Measurements from ENCODE around the gene SGK2.

Gene SGK2

DNA sequence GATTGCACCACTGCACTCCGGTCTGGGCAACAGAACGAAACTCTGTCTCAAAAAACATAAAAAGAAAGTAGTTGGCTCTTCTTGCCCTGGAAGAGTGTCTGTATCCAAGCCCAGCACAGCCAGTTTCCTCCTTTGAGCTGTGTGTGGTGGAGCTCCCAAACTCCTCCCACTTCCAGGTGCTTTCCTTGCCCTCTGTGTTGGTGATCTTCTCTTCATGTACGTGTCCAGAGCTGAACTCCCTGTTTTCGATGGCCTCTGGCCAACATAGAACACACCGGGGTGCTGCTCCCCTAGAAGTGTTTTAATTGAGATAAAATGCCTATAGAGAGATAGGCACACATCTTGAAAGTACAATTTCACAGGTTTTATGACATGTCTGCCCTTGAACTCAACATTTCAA, 16.7 kb upstream of the SGK2 start:
- peaks cover 5% of the 10 kb centered on the region for H3K27me3 Mint-ChIP-seq (ENCODE audit: low read depth)
- no peaks in the 10 kb centered on the region for H3K4me1 Mint-ChIP-seq
- no peak overlapping the region for H3K27ac Mint-ChIP-seq
- H3K9me3 Mint-ChIP-seq, result peaks cover 4% of the 10 kb centered on the region
- H3K4me3 Mint-ChIP-seq, result no peak overlapping the region
- H3K36me3 Mint-ChIP-seq (ENCODE audit: low read depth), result peaks cover 27% of the 10 kb centered on the region
- TF ChIP-seq, protein P1, sequence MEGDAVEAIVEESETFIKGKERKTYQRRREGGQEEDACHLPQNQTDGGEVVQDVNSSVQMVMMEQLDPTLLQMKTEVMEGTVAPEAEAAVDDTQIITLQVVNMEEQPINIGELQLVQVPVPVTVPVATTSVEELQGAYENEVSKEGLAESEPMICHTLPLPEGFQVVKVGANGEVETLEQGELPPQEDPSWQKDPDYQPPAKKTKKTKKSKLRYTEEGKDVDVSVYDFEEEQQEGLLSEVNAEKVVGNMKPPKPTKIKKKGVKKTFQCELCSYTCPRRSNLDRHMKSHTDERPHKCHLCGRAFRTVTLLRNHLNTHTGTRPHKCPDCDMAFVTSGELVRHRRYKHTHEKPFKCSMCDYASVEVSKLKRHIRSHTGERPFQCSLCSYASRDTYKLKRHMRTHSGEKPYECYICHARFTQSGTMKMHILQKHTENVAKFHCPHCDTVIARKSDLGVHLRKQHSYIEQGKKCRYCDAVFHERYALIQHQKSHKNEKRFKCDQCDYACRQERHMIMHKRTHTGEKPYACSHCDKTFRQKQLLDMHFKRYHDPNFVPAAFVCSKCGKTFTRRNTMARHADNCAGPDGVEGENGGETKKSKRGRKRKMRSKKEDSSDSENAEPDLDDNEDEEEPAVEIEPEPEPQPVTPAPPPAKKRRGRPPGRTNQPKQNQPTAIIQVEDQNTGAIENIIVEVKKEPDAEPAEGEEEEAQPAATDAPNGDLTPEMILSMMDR (IDR thresholded peaks at IDR 0.05; ENCODE audit: unreplicated experiment in 3 of 3), result no peak

DNA sequence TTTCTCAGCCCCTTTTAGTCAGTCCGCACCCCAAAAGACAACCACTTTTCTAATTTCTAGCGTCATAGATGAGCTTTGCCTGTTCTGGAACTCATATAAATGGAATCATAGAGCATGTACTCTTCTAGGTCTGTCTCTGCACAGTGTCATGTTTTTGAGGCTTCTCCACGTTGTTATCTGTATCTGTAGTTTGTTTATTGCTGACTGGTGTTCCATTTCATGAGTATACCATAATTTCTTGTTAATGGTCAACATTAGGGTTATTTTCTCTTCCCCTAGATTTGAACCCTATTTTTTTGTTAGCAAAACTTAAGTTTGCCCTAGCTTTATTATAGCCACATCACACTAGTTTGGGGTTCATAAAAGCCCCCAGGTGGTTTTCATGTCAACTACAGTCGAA, 16.2 kb upstream of the SGK2 start:
- TF ChIP-seq, protein P1 (IDR thresholded peaks at IDR 0.05; ENCODE audit: unreplicated experiment in 3 of 3), result no peak
- H3K9me3 Mint-ChIP-seq, result peaks cover 10% of the 10 kb centered on the region
- H3K36me3 Mint-ChIP-seq (ENCODE audit: low read depth), result peaks cover 32% of the 10 kb centered on the region
- H3K4me1 Mint-ChIP-seq, result no peaks in the 10 kb centered on the region
- peaks cover 9% of the 10 kb centered on the region for H3K27me3 Mint-ChIP-seq (ENCODE audit: low read depth)
- no peak overlapping the region for H3K27ac Mint-ChIP-seq
- no peak overlapping the region for H3K4me3 Mint-ChIP-seq

DNA sequence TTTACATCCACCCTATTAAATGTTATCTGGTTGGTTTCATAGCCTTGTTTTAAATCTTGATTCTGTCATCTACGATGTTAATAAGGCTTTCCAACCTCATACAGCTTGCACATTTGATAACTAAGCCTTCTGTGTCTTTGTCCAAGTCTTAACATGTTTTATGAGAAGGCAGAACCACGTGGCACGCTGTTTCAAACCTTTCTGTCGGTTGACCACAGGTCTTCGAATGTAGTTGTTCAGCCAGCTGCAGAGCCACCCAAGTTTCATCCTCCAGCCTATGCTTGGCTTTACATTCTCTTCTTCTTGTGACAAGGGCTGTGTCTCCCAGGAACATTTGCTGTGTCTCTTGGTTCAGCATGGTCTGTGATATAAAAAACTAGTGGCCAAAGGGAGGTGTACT, 15.7 kb upstream of the SGK2 start:
- Mint-ChIP-seq H3K9me3 (peaks cover 14% of the 10 kb centered on the region), H3K27ac (no peak overlapping the region), H3K36me3 (ENCODE audit: low read depth) (peaks cover 37% of the 10 kb centered on the region), H3K4me3 (no peak overlapping the region), H3K4me1 (no peaks in the 10 kb centered on the region), H3K27me3 (ENCODE audit: low read depth) (peaks cover 9% of the 10 kb centered on the region)
- TF ChIP-seq, protein P1 (IDR thresholded peaks at IDR 0.05; ENCODE audit: unreplicated experiment in 3 of 3), result no peak

DNA sequence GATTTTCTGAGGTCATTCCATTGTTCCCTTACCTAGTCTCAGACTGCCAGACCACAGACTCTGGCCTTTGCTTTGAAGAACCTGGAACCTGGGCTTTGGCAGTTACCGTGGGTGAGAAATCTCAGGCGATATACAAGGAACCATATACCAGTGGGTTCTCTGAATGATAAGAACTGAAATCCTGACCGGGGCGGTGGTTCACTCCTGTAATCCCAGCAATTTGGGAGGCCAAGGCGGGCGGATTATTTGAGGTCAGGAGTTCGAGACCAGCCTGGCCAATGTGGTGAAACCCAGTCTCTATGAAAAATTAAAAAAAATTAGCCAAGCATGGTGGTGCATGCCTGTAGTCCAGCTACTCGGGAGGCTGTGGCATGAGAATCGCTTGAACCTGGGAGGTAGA, 14.3 kb upstream of the SGK2 start:
- H3K4me3 Mint-ChIP-seq, result no peak overlapping the region
- no peak overlapping the region for H3K27ac Mint-ChIP-seq
- H3K27me3 Mint-ChIP-seq (ENCODE audit: low read depth), result peaks cover 5% of the 10 kb centered on the region
- peaks cover 15% of the 10 kb centered on the region for H3K9me3 Mint-ChIP-seq
- peaks cover 45% of the 10 kb centered on the region for H3K36me3 Mint-ChIP-seq (ENCODE audit: low read depth)
- no peaks in the 10 kb centered on the region for H3K4me1 Mint-ChIP-seq
- TF ChIP-seq, protein P1 (IDR thresholded peaks at IDR 0.05; ENCODE audit: unreplicated experiment in 3 of 3), result no peak

DNA sequence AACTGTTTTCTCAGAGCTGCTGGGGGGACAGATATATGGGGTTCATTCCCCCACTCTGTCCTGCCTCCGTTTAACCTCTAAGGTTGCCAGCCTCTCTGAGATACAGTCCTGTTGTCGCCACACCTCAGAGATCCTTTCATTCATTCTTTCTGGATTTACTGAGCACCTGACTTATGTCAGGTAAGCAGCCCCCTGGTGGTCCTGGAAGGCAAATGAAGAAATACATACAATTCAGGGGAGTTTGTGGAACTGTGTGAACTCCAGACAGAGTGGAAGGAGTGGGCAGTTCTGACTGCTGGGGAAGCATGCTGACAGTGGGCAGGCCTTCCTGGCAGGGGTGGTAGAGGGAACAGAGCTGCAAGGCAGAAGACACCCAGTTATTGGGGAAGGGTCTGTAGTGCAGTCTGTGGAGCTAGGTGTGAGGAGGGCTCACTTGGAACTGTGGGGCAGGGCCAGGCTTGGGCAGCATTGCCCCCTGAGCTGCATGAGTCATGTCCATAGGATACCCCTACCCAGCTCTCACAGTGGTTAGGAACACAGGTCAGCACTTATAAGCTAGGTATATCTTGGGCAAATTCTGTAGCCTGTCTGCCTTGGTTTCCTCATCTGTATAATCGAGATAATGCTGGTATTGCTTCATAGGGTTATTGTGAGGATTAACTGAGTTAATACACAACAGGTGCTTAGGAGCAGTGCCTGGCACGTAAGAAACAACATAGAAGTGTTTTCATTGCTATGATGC, 12.8 kb upstream of the SGK2 start:
- no peaks in the 10 kb centered on the region for H3K4me1 Mint-ChIP-seq
- no peak overlapping the region for H3K27ac Mint-ChIP-seq
- H3K36me3 Mint-ChIP-seq (ENCODE audit: low read depth), result peaks cover 45% of the 10 kb centered on the region
- H3K4me3 Mint-ChIP-seq, result no peak overlapping the region
- TF ChIP-seq, protein P1 (IDR thresholded peaks at IDR 0.05; ENCODE audit: unreplicated experiment in 3 of 3), result no peak
- H3K27me3 Mint-ChIP-seq (ENCODE audit: low read depth), result peaks cover 5% of the 10 kb centered on the region
- peaks cover 15% of the 10 kb centered on the region for H3K9me3 Mint-ChIP-seq

DNA sequence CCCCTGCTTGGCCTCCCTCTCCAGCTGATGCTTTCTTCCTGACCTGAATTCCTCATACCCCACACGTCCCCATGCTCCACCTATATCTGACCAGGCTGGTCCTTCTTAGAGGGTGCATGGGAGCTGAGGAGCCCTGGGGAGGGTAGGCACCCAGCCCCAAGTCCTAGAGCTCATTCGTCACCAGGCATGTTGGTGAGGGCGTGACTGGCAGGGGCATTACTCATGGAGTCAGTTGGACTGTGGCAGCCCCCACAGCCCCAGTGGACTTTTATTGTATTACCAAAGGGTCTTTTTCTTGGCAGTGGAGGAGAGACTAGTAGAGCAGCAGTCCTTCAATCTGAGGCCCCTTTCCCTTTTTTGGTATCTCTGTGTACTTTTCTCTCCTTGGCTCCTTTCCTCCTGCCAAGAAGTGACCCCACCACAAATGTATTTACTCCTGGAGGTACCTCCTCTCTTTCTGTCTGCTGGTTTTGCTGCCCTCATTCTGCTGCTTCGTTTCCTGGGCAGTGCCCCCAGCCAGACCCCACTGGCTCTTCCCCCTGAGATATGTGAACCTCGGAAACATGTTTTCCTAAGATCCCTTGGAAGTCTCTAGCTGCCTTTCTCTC, 10.4 kb upstream of the SGK2 start:
- TF ChIP-seq, protein P1 (IDR thresholded peaks at IDR 0.05; ENCODE audit: unreplicated experiment in 3 of 3), result no peak
- Mint-ChIP-seq H3K27me3 (ENCODE audit: low read depth) (peaks cover 5% of the 10 kb centered on the region), H3K4me3 (no peak overlapping the region)

More for the DNA sequence above, 10.4 kb upstream of the SGK2 start:
- no peaks in the 10 kb centered on the region for H3K4me1 Mint-ChIP-seq
- peaks cover 15% of the 10 kb centered on the region for H3K9me3 Mint-ChIP-seq
- H3K27ac Mint-ChIP-seq, result no peak overlapping the region
- peaks cover 37% of the 10 kb centered on the region for H3K36me3 Mint-ChIP-seq (ENCODE audit: low read depth)

Data from nephron (organoid).